Suprapubic skin (tissue), 3 donors: Measurements from ENCODE around the gene WNT7A.
"Not testable (repeated sequence)": the region's sequence is repeated elsewhere in the genome, so short reads cannot be mapped to it uniquely, and the experiment has no call there.

Experiments used
- EP300 ChIP-seq: sonication (generic); formaldehyde crosslinking; IDR thresholded peaks from one replicate; pipeline ENCODE4 v1.6.1; 2017; ENCODE audit warnings: antibody characterized with exemption
- TF ChIP-seq, protein P1 (sequence below), 2 donors: fragments of 200-600 bp in 1 of 2; fragments of 450-650 bp in 1 of 2; sonication (generic) in 1 of 2; IDR thresholded peaks; one replicate each; pipeline ENCODE4 v1.5.1; 2016 to 2019; ENCODE audit warnings: antibody characterized with exemption in 2 of 2, mild to moderate bottlenecking in 1 of 2, moderate library complexity in 1 of 2

DNA sequence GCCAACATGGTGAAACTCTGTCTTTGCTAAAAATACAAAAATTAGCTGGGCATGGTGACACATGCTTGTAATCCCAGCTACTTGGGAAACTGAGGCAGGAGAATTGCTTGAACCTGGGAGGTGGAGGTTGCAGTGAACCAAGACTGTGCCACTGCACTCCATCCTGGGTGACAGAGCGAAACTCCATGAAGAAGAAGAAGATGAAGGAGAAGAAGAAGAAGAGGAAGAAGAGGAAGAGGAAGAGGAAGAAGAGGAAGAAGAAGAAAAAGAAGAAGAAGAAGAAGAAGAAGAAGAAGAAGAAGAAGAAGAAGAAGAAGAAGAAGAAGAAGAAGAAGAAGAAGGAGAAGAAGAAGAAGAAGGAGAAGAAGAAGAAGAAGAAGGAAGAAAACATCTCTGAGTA, 23.2 kb downstream of the WNT7A start:
- TF ChIP-seq EP300, result not testable (repeated sequence)
- TF ChIP-seq, protein P1, sequence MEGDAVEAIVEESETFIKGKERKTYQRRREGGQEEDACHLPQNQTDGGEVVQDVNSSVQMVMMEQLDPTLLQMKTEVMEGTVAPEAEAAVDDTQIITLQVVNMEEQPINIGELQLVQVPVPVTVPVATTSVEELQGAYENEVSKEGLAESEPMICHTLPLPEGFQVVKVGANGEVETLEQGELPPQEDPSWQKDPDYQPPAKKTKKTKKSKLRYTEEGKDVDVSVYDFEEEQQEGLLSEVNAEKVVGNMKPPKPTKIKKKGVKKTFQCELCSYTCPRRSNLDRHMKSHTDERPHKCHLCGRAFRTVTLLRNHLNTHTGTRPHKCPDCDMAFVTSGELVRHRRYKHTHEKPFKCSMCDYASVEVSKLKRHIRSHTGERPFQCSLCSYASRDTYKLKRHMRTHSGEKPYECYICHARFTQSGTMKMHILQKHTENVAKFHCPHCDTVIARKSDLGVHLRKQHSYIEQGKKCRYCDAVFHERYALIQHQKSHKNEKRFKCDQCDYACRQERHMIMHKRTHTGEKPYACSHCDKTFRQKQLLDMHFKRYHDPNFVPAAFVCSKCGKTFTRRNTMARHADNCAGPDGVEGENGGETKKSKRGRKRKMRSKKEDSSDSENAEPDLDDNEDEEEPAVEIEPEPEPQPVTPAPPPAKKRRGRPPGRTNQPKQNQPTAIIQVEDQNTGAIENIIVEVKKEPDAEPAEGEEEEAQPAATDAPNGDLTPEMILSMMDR (IDR thresholded peaks at IDR 0.05), result not testable (repeated sequence)
